NCI-H2171 treated with DMSO at 0.1 percent for 48 hours (cell line): Measurements from ENCODE around the gene PRSS33.

Source experiments
- DNase-seq: peaks from one replicate; lab custom pipeline; 2025; lab: John Stamatoyannopoulos, UW

Gene PRSS33

DNA sequence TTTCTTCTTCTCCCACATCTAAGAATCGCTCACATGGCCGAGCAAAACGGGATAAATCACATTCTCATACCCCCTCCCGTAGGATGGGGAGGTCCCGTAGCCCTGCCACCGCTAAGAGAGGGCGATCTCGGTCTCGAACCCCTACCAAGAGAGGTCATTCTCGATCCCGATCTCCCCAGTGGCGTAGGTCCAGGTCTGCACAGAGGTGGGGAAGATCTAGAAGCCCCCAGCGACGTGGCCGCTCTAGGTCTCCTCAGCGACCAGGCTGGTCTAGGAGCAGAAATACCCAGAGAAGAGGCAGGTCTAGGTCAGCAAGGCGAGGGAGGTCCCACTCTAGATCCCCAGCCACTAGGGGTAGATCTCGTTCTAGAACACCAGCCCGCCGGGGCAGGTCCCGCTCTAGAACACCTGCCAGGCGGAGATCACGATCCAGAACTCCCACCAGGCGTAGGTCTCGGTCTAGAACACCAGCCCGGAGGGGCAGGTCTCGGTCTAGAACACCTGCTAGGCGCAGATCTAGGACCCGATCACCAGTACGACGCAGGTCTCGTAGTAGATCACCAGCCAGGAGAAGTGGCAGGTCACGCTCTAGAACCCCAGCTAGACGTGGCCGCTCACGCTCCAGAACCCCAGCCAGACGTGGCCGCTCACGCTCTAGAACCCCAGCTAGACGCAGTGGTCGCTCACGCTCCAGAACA, 25.3 kb downstream of the PRSS33 start:
- DNase-seq: no peak

- DNase-seq: no peak
Observed at GRCh38 chr16:2761472-2761871, 25.9 kb downstream of the PRSS33 start.

DNA sequence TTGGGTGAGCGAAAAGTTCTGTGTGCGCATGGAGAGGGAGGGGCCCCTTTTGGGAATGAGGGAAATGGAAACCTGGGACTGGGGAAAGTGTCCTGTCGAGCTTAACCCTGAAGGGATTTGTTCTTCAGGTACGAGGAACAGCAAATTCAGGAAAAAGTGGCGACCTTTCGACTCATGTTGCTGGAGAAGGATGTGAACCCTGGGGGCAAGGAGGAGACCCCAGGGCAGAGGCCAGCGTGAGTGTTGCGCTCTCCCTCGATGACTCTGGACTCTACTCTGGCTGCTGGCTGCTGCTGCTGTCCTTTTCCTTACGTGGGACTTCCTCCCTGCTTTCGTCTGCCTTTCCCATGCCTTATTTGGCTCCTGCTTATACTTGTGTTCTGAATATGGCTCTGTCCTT, 30.0 kb downstream of the PRSS33 start:
- DNase-seq: no peak

- no peak for DNase-seq
Observed at GRCh38 chr16:2756288-2757015, 30.9 kb downstream of the PRSS33 start.

DNA sequence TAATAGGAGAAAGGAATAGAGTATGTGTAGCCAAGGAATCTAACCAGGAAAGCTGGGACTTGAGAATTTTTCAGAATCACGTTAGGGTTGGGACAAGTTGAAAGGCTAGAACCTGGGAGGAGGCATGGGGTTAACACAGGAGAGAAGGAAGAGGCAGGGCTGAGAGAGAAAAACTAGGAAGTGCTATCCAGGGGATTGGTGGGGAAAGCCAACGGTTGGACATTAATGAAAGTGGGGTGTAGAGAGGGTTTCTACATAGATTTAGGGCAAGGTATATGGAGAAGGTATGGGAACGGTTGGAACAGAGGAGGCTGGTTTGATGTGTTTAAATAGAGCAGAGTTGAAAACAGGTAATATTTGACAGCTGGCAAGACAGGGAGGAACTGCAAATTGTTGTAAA, 32.2 kb downstream of the PRSS33 start:
- no peak for DNase-seq

- DNase-seq: no peak
Observed at GRCh38 chr16:2753733-2754020, 33.7 kb downstream of the PRSS33 start.

GRCh38 chr16:2752850-2753732, 34.3 kb downstream of the PRSS33 start:
- DNase-seq: peak; percentile 79

DNA sequence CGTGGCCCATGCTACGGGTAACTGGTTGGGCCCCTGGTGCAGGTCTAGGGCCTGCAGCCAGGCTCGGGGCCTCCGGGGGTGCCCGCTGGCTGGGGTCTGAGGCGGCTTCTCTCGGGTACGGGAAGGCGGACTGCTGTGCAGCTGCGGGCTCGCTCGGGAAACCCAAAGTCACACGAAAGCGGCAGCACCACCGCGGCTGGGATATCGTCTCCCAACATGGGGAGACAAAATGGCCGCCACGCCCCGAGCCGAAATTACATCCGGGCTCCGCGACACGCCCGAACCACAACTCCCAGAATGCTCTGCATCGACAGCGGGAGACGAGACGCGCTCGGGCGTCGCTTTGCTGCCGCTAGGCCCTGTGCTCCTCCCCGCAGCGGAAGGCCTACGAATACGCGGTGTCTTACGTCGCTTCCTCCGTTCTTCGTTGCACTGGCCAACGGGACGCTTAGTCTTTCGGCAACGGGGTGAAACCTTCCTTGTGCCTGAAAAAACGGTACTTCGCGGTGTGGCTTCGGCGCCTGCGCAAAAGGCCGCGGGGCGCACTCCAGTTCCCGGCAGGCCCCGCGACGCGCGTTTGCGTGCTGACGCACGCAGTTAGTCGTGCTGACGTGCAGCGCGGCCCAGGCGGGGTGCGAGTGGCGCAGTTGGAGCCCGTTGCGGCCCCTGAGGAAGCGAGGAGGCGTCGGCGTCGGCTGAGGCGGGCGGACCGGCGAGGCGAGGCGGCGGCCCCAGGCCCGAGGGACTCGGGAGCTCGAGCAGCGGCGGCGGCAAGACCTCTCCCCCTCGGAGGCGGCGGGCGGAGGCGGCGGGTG, 35.1 kb downstream of the PRSS33 start, which contains the start of gene SRRM2:
SRRM2 (plus strand) TSS at position 604 of the 815 bp plus-strand sequence. CDS start 3,727 bp downstream, outside the sequence.
- peak; percentile 98 for DNase-seq

DNA sequence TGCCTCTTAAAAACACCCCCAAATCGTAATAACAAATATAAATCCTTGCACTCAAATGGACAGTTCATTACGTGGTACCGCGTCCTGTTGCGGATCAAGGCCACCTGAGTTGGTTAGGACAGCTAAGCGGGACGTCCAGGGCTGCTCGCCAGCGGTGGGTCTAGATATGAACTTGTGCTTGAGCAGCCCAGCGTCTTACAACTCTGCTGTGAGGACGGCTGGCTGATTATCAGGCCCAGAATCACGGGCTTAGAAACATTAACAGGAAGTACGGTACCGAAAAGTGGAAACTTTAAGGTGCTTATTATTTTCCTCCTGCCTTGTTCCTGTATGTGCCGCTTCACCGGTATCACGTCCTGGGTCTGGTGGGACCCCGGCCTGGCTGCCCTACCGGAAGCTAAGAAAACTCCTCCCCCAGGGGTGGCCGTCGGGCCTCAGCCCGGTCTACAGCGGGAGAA, 35.8 kb downstream of the PRSS33 start:
- DNase-seq: no peak

- no peak for DNase-seq
Observed at GRCh38 chr16:2749936-2750335, 37.4 kb downstream of the PRSS33 start.

- DNase-seq: no peak
Observed at GRCh38 chr16:2749476-2749875, 37.9 kb downstream of the PRSS33 start.

DNA sequence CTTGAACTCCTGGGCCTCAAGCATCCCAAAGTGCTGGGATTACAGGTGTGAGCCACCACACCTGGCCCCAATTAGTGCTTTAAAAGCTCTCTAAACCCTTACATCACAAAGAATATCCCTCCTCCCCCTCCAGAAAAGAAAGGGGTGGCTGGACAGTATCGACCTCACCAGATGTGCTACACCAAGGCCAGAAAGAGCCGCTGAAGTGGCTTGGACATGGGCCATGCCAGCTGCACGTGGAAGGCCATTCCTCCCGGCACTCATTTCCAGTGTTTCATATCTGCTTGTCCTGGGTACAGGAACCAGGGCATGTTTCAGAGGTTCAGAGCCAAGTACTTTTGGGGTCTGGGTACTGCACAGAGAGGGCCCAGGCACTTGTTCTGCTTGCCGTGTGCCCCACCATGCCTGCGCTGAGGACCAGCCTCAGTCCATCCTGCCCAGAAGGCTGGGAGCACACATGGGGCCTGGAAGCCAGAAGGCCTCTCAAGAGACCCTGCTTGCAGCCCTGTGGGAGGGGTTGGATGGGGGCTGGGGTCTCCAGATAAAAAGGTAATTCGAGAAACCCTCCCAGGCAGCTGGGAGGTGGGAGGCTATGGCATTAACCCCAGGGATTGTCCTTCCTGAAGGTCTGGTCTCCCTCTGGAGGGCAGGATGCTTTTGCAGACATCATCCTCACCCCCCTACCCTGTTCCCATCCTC, 38.5 kb downstream of the PRSS33 start:
- no peak for DNase-seq

DNA sequence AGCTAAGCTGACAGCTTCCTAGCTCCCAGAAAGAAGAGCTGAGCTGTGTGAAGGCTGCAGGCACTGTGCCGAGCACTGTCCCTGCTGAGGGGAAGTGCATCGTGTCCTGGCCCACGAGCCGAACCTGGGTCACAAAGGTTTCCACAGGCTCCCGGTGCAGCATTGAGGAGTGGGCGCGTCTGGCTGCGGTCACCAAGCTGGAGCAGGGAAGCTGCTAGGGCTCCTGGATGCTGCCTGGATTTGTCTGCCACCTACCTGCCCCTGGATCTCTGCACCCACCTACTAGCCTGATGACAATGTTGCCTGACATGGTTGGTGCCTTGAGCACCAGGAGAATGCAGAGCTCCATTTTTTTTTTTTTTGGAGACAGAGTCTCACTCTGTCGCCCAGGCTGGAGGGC, 41.4 kb downstream of the PRSS33 start:
- DNase-seq: no peak

- no peak for DNase-seq
Observed at GRCh38 chr16:2745116-2745890, 42.1 kb downstream of the PRSS33 start.

- no peak for DNase-seq
Observed at GRCh38 chr16:2744711-2745110, 42.6 kb downstream of the PRSS33 start.

DNA sequence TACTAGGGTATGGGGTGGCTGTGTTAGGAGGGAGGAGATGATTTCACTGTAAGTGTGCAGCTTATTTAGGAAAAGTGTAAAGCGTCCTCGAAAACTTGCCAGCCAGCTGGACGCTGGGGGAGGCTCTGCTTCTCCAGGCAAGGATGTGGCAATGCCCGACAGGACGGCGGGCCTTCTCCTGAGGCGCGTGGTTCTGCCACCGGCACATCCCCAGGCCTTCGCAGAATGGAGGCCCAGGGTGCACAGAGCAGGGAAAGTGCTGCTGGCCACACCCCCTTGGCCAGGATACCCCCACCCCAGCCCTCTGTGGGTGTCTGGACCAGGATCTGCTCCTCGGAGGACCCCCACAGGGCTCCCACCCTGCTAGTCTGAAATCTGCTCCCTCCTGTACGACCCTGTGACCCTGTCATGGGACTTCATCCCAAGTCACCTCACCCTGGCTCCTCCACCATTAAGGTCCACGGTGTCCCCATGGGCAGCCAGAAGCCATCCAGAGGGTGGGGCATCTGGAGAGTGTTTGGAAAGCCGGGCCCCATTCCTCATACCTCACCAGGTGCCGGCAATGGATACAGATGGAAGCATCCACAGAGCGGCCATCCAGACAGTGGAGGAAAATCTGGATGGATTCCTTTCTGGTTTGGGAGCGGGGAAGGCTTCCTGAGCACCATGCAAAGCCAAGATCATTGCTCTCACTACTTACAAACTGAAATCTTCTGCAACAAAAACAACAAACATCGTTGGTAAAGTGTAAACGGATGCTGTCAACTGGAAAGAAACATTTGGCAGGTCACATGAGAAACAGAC, 44.2 kb downstream of the PRSS33 start:
- no peak for DNase-seq

DNA sequence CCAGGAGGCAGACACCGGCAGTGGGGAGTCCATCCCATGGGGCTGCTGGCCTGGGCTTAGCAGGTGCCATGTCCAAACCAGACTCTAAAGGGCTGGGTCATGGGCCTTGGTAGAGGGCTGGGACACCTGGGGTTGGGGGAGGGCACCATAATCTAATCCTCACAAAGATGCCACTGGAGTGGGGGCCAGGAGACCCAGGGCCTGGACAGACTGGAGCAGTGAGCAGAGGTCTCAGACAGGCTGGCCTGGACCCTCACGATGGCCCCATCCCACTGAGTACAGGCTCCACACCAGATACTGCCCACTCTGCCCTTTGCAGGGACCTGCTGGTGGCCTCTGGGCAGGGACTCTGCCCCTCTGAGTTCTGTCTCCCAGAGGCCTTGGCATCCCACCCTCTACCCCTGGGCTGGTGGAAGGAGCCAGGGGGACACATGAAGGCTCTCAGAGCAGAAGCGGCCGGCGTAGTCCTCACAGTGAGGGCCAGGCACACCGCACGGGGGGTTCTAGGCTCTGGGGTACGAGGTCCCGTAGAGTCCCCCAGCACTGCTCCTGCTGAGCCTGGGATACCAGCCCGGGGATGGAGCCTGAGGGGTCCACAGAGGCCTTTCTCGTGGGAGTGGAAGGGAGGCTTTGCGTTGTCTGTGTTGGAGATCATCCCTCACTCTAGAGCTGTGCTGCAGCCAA, 44.9 kb downstream of the PRSS33 start:
- no peak for DNase-seq

DNA sequence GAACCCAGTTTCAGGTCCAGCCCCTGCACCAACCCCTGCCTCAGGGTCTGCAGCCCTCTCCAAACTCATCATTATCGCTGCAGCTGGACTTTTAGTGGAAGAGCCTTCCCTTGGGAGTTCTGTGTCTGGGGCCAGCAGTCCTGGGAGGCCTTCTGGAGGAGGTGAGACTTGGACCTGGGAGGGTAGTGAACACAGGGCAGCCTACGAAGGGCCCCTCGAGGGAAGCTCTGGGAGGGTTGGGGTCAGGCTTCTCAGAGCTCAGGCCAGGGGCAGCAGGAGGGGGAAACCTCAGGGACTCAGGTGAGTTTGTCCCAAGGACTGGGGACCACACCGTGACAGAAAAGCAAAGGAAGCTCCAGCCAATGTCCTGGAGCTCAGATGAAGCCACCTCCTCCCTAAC, 46.2 kb downstream of the PRSS33 start:
- DNase-seq: no peak

- DNase-seq: no peak
Observed at GRCh38 chr16:2740476-2740875, 46.9 kb downstream of the PRSS33 start.
